Transverse colon (tissue), 4 donors: ENCODE results near the gene BCAS1. TPM values are rescaled to one million over a fixed set of nuclear protein-coding genes. Genes with fewer than 3 reads are reported as not detected.
"Not testable (repeated sequence)": the region's sequence is repeated elsewhere in the genome, so short reads cannot be mapped to it uniquely, and the experiment has no call there.

ENCODE experiments used
- DNase-seq: peaks from one replicate; pipeline ENCODE4 v3.0.0-alpha.2; 2019
- H3K27ac ChIP-seq, 4 donors: fragments of 200-600 bp; sonication (generic); 2 replicates each; pipeline ENCODE4 v1.5.1; 2016 to 2018; ENCODE audit warnings: inconsistent platforms in 4 of 4
- H3K27me3 ChIP-seq: fragments of 200-600 bp; sonication (generic); 2 replicates; pipeline ENCODE4 v1.5.1; 2017; ENCODE audit warnings: inconsistent platforms
- H3K36me3 ChIP-seq, 4 donors: fragments of 200-600 bp; sonication (generic); 2 replicates each; pipeline ENCODE4 v1.5.1; 2017 to 2019; ENCODE audit warnings: inconsistent platforms in 4 of 4
- H3K4me1 ChIP-seq, 4 donors: fragments of 200-600 bp; sonication (generic); 2 replicates each; pipeline ENCODE4 v1.5.1; 2017 to 2020; ENCODE audit warnings: inconsistent platforms in 4 of 4
- H3K4me3 ChIP-seq, 4 donors: fragments of 200-600 bp; sonication (generic); 1 replicate in 1 of 4; 2 replicates in 3 of 4; pipeline versions ENCODE4 v1.5.1 to v1.6.1; 2017 to 2019; ENCODE audit warnings: inconsistent platforms in 4 of 4
- H3K9me3 ChIP-seq, 2 donors: fragments of 200-600 bp; sonication (generic); 2 replicates each; pipeline ENCODE4 v1.5.1; 2017 to 2019; ENCODE audit warnings: inconsistent platforms in 2 of 2
- EP300 ChIP-seq: sonication (generic); formaldehyde crosslinking; IDR thresholded peaks from one replicate; pipeline ENCODE4 v1.6.1; 2017; ENCODE audit warnings: antibody characterized with exemption, low read depth
- POLR2A ChIP-seq: fragments of 450-650 bp; IDR thresholded peaks from one replicate; pipeline ENCODE4 v1.6.1; 2016; ENCODE audit warnings: antibody characterized with exemption, mild to moderate bottlenecking, moderate library complexity
- POLR2AphosphoS5 ChIP-seq, 3 donors: sonication (generic); formaldehyde crosslinking; IDR thresholded peaks; one replicate each; pipeline ENCODE4 v1.6.1; 2016; ENCODE audit warnings: antibody characterized with exemption in 3 of 3
- WGBS, 2 donors: methylation state at CpG; one replicate each; pipeline ENCODE4 v1.1.5; 2018; ENCODE audit warnings: low coverage in 1 of 2; 5-methylcytosine and 5-hydroxymethylcytosine counted together
- in situ Hi-C, 4 donors: fragments of 200-750 bp; cut with MboI; loops; one replicate each; pipeline versions ENCODE4 v1.15.0 to v1.15.1; 2017; ENCODE audit warnings: low sequenced_read_pairs in 3 of 4, low pct_ligation_motif_present in 1 of 4, low pct_unique_long_range_greater_than_20kb in 1 of 4
- intact Hi-C: fragments of 100-400 bp; cut with DNase I; formaldehyde crosslinking; loops from one replicate; pipeline ENCODE4 v1.15.1; 2023; ENCODE audit warnings: low total_unique reads
- total RNA-seq, 4 donors: library from RNA; depleted of rRNA; stranded (reverse); fragments of >200 nt; gene quantifications; one replicate each; pipeline ENCODE4 v1.1.0, GENCODE V29; 2016
- TF ChIP-seq, protein P1 (sequence below), 5 experiments: fragments of 200-600 bp in 3 of 5; fragments of 450-650 bp in 2 of 5; sonication (generic) in 3 of 5; IDR thresholded peaks; 1 replicate in 2 of 5; 2 replicates in 3 of 5; pipeline ENCODE4 v1.5.1; 2016 to 2017; ENCODE audit warnings: antibody characterized with exemption in 5 of 5, inconsistent platforms in 3 of 5, mild to moderate bottlenecking in 2 of 5, moderate library complexity in 1 of 5

BCAS1 gene
- total RNA-seq, 4 donors from 2014 or later, result 68.9 to 127 (median 89.0) TPM

DNA sequence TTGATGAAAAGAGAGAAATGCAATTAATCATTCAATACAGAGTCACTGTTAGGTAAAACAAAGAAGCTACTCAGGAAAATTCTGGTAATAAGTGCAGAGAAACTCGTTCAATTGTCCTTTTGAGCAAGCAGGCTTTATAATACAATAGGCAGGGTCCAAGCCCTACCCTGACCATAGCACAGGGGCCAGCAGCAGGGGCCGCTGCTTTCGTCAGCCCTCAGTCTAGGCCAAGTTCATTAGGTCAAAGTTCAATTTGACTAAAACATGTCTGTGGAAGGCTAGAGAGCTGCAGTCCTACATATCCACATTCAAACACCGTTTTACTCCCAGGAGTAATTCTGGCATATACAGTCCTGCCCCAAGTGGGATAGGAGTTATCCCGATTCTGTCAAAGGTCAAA, 94.6 kb downstream of the BCAS1 start:
- intact Hi-C loops (no loop called here), in situ Hi-C loops (no loop called here)
- Histone ChIP-seq H3K27ac (no peak overlapping the region), H3K4me3 (no peak overlapping the region), H3K36me3 (peaks cover 0 to 17% (median 0%) of the 10 kb centered on the region in 4 donors), H3K9me3 (peaks cover 0 to 4% of the 10 kb centered on the region in 2 donors), H3K4me1 (no peaks in the 10 kb centered on the region), H3K27me3 (no peaks in the 10 kb centered on the region)
- TF ChIP-seq, protein P1, sequence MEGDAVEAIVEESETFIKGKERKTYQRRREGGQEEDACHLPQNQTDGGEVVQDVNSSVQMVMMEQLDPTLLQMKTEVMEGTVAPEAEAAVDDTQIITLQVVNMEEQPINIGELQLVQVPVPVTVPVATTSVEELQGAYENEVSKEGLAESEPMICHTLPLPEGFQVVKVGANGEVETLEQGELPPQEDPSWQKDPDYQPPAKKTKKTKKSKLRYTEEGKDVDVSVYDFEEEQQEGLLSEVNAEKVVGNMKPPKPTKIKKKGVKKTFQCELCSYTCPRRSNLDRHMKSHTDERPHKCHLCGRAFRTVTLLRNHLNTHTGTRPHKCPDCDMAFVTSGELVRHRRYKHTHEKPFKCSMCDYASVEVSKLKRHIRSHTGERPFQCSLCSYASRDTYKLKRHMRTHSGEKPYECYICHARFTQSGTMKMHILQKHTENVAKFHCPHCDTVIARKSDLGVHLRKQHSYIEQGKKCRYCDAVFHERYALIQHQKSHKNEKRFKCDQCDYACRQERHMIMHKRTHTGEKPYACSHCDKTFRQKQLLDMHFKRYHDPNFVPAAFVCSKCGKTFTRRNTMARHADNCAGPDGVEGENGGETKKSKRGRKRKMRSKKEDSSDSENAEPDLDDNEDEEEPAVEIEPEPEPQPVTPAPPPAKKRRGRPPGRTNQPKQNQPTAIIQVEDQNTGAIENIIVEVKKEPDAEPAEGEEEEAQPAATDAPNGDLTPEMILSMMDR (IDR thresholded peaks at IDR 0.05), result no peak
- TF ChIP-seq POLR2A (no peak), EP300 (no peak), POLR2AphosphoS5 (IDR thresholded peaks at IDR 0.05) (no peak)
- 76 to 81% methylated on average over 3 to 5 of the region's 5 CpGs for WGBS, 2 donors
- no peak for DNase-seq

DNA sequence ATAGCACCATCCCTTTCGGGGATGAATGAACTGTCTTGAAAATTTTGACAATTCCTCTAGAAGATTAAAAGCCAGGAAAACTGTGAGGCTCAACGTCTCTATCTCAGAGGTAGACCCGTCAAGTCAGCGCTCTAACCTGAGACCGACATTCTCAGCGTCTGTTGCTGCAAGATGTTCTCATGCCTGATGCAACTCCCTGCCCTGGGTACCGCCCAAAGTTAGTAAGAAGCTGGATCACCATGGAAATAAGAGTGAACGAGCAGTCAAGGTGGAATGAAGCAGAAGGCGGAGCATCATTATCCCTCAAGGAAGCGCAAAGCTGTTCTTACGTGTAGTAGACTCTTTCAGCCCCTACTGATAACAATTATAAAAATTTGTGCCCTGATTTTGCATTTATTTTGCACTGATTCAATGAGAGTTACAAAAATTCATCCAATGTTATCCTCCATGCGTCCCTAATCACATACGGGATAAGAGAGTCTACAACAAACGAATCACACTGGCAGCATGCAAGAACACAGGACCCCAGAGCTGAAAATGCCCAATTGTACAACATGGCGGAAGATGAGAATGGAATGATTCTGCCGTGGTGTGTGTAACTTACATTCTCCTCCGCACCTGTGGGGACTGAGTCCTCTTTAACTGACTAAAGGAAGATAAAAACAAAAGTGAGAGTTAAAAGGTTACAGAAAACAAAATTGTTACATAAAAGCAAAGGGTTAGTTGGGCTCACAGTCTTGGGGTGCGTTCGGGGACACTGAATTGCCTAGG, 95.4 kb downstream of the BCAS1 start:
- in situ Hi-C loops, result loop anchor here in 1 of 4 donors (25.0 kb wide), 2 partner anchors 563 to 813 kb away; no protein-coding TSS in a partner anchor

DNA sequence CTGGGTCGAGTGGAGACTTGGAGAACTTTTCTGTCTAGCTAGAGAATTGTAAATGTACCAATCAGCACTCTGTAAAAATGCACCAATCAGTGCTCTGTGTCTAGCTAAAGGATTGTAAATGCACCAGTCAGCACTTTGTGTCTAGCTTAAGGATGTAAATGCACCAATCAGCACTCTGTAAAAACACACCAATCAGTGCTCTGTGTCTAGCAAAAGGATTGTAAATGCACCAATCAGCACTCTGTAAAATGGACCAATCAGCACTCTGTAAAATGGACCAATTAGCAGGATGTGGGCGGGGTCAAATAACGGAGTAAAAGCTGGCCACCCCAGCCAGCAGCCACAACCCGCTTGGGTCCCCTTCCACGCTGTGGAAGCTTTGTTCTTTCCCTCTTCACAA, 96.5 kb downstream of the BCAS1 start:
- WGBS, 2 donors, result 63 to 68% methylated on average over 1 to 5 of the region's 5 CpGs
- H3K36me3 ChIP-seq, result peaks cover 0 to 17% (median 0%) of the 10 kb centered on the region in 4 donors
- H3K4me3 ChIP-seq, H3K27me3 ChIP-seq, H3K4me1 ChIP-seq, H3K9me3 ChIP-seq, DNase-seq, intact Hi-C loops, H3K27ac ChIP-seq: not testable (repeated sequence)
- in situ Hi-C loops, result loop anchor here in 1 of 4 donors (25.0 kb wide), 2 partner anchors 562 to 812 kb away; no protein-coding TSS in a partner anchor

More for the DNA sequence above, 95.4 kb downstream of the BCAS1 start:
- no peaks in the 10 kb centered on the region for H3K27me3 ChIP-seq
- no peak overlapping the region for H3K27ac ChIP-seq
- TF ChIP-seq, protein P1 (IDR thresholded peaks at IDR 0.05), result no peak
- TF ChIP-seq POLR2AphosphoS5 (IDR thresholded peaks at IDR 0.05) (no peak), EP300 (no peak), POLR2A (no peak)
- H3K4me1 ChIP-seq, result no peaks in the 10 kb centered on the region
- 88 to 96% methylated on average over 7 to 19 of the region's 19 CpGs for WGBS, 2 donors
- intact Hi-C loops, result no loop called here
- peaks cover 0 to 4% of the 10 kb centered on the region in 2 donors for H3K9me3 ChIP-seq
- no peak overlapping the region for H3K4me3 ChIP-seq
- DNase-seq, result no peak
- peaks cover 0 to 17% (median 0%) of the 10 kb centered on the region in 4 donors for H3K36me3 ChIP-seq

DNA sequence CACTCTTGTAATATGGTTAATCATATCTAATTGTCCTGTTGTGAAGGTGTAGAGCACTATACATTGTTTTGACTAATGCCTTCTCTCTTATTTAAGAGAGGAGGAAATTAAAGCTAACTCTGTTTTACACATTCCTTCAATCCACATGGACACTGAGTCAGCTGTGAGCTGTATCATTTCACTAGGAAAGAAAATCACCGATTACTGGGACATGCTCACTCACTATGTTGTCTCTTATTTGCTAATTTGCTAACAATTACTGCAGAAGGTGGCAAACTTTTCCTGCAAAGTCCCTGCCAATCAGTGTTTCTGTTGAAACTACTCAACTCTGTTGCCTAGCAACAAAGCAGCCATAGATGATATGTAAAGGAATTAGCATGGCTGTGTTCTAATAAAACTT, 98.2 kb downstream of the BCAS1 start:
- no peaks in the 10 kb centered on the region for H3K4me1 ChIP-seq

More for the DNA sequence above, 98.2 kb downstream of the BCAS1 start:
- WGBS, 2 donors, result 93 to 100% methylated on average over 1 of the region's 1 CpG
- H3K27me3 ChIP-seq, result no peaks in the 10 kb centered on the region
- TF ChIP-seq EP300 (no peak), POLR2AphosphoS5 (IDR thresholded peaks at IDR 0.05) (no peak), POLR2A (no peak)
- TF ChIP-seq, protein P1 (IDR thresholded peaks at IDR 0.05), result no peak
- H3K9me3 ChIP-seq, result peaks cover 0 to 4% of the 10 kb centered on the region in 2 donors
- in situ Hi-C loops (loop anchor here in 1 of 4 donors (25.0 kb wide), 2 partner anchors 560 to 810 kb away; no protein-coding TSS in a partner anchor), intact Hi-C loops (no loop called here)
- no peak overlapping the region for H3K27ac ChIP-seq
- H3K36me3 ChIP-seq, result peaks cover 0 to 11% (median 0%) of the 10 kb centered on the region in 4 donors
- H3K4me3 ChIP-seq, result no peak overlapping the region
- DNase-seq, result no peak
